HEK293 (cell line): ENCODE measurements around the gene TCIRG1.

Source experiments
- CTCF ChIA-PET: fragments of 350-600 bp; formaldehyde crosslinking; extraction: SDS; loops from one replicate; lab custom pipeline; 2021; ENCODE audit warnings: antibody characterized with exemption; lab: Yijun Ruan, JAX
- POLR2A ChIA-PET: fragments of 300-600 bp; formaldehyde crosslinking; extraction: SDS; loops from one replicate; lab custom pipeline; 2020; ENCODE audit warnings: antibody characterized with exemption, inconsistent platforms; lab: Yijun Ruan, JAX
- H3K27ac ChIP-seq: fragments of 200-500 bp; sonication (Bioruptor generic); 2 replicates; pipeline ENCODE4 v1.5.1; 2014; ENCODE audit warnings: low read depth, low read length, control low read depth, inconsistent platforms; ENCODE audit errors: extremely low read depth
- H3K36me3 ChIP-seq, 2 experiments: fragments of 200-500 bp in 1 of 2; sonication (Bioruptor generic) in 1 of 2; 1 replicate in 1 of 2; 2 replicates in 1 of 2; pipeline ENCODE4 v1.5.1; 2014 to 2017; ENCODE audit warnings: inconsistent platforms in 2 of 2, low read length in 2 of 2; ENCODE audit not compliant: control insufficient read depth in 2 of 2, insufficient read depth in 1 of 2
- H3K4me1 ChIP-seq: fragments of 200-500 bp; sonication (Bioruptor generic); 2 replicates; pipeline ENCODE4 v1.5.1; 2014; ENCODE audit warnings: mild to moderate bottlenecking, low read length, inconsistent platforms; ENCODE audit not compliant: control insufficient read depth, insufficient read depth
- H3K4me3 ChIP-seq: 2 replicates; pipeline ENCODE4 v1.5.1; 2011; ENCODE audit warnings: low read depth, mild to moderate bottlenecking, control low read depth, low read length, moderate library complexity
- H3K9me3 ChIP-seq: fragments of 200-500 bp; sonication (Bioruptor generic); 2 replicates; pipeline ENCODE4 v1.5.1; 2014; ENCODE audit warnings: low read depth, low read length, inconsistent platforms; ENCODE audit not compliant: control insufficient read depth, insufficient read depth
- BCL11A ChIP-seq: fragments of 450-650 bp; formaldehyde crosslinking; IDR thresholded peaks from 2 replicates; pipeline ENCODE4 v1.5.1; 2016; ENCODE audit warnings: low read depth, missing biosample characterization, missing genetic modification characterization
- IKZF3 ChIP-seq: fragments of 450-650 bp; IDR thresholded peaks from 2 replicates; pipeline ENCODE4 v1.5.0; 2018; ENCODE audit warnings: missing biosample characterization, mild to moderate bottlenecking, missing genetic modification characterization, moderate library complexity
- KLF1 ChIP-seq: fragments of 450-650 bp; formaldehyde crosslinking; IDR thresholded peaks from 2 replicates; pipeline ENCODE4 v1.5.1; 2016; ENCODE audit warnings: missing biosample characterization, missing genetic modification characterization
- KLF8 ChIP-seq: fragments of 450-650 bp; formaldehyde crosslinking; IDR thresholded peaks from 2 replicates; pipeline ENCODE4 v1.5.1; 2016; ENCODE audit warnings: missing biosample characterization, missing genetic modification characterization
- PRDM2 ChIP-seq: fragments of 450-650 bp; formaldehyde crosslinking; IDR thresholded peaks from 2 replicates; pipeline ENCODE4 v1.5.1; 2016; ENCODE audit warnings: missing biosample characterization, missing genetic modification characterization, borderline replicate concordance
- SCRT1 ChIP-seq: fragments of 450-650 bp; formaldehyde crosslinking; IDR thresholded peaks from 2 replicates; pipeline ENCODE4 v1.5.1; 2016; ENCODE audit warnings: missing biosample characterization, missing genetic modification characterization, borderline replicate concordance
- SP3 ChIP-seq: fragments of 450-650 bp; formaldehyde crosslinking; IDR thresholded peaks from 2 replicates; pipeline ENCODE4 v1.5.1; 2016; ENCODE audit warnings: missing biosample characterization, missing genetic modification characterization
- ZBTB17 ChIP-seq: fragments of 450-650 bp; formaldehyde crosslinking; IDR thresholded peaks from 2 replicates; pipeline ENCODE4 v1.5.1; 2016; ENCODE audit warnings: missing biosample characterization, missing genetic modification characterization
- ZNF133 ChIP-seq: fragments of 450-650 bp; formaldehyde crosslinking; IDR thresholded peaks from 2 replicates; pipeline ENCODE4 v1.5.1; 2016; ENCODE audit warnings: missing biosample characterization, missing genetic modification characterization
- ZNF239 ChIP-seq: fragments of 450-650 bp; formaldehyde crosslinking; IDR thresholded peaks from 2 replicates; pipeline ENCODE4 v1.5.1; 2016; ENCODE audit warnings: missing biosample characterization, missing genetic modification characterization
- ZNF280C ChIP-seq: fragments of 450-650 bp; formaldehyde crosslinking; IDR thresholded peaks from 2 replicates; pipeline ENCODE4 v1.5.1; 2016; ENCODE audit warnings: missing biosample characterization, missing genetic modification characterization
- ZNF596 ChIP-seq: fragments of 450-650 bp; IDR thresholded peaks from 2 replicates; pipeline ENCODE4 v1.5.0; 2018; ENCODE audit warnings: missing biosample characterization, mild to moderate bottlenecking, missing genetic modification characterization, moderate library complexity
- ZNF600 ChIP-seq: fragments of 450-650 bp; formaldehyde crosslinking; IDR thresholded peaks from 2 replicates; pipeline ENCODE4 v1.5.1; 2016; ENCODE audit warnings: missing biosample characterization, missing genetic modification characterization
- ZSCAN5A ChIP-seq: fragments of 450-650 bp; formaldehyde crosslinking; IDR thresholded peaks from 2 replicates; pipeline ENCODE4 v1.5.1; 2016; ENCODE audit warnings: missing biosample characterization, missing genetic modification characterization

Gene TCIRG1

DNA sequence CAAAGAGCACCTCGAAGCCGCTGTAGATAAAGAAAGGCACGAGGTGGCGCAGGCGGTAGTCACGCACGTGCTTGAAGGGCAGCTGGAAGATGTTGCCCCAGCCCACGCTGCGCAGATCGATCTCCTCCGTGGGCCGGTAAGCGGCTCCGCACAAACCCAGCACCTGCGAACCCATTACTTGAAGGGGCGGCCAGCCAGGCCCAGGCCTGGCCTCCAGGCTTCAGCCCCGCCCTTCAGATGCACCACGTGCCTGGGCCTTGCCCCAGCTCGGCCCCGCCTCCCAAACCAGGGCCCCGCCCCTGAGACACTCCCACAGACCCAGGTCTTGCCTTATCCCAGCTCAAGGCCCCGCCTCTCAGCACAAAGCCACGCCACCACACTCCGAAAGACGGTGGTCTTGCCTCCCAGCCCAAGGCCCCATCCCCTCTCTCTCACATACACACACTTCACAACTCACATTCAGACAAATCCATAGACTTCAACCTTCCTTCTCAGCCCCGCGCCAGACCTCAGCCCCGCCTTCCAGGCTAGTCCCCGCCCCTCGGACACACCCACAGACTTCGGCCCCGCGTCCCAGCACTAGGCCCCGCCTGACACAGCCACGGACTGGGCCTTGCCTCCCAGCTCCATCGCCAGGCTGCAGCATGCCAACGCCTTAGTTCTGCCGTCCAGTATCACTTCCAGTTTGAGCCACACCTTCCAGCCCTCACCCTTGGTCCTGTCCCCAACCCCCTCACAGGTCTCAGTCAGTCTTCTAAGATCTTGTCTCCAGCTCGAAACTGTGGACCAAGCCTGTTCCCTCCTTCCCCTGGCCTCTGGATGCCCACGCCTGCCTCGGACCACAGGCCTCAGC is 42.0 kb upstream of the TCIRG1 start (continued):
- TF ChIP-seq ZNF280C (tag by site-specific recombination) (no peak), SP3 (tag by site-specific recombination) (peak; percentile 90), BCL11A (tag by site-specific recombination) (no peak), ZSCAN5A (tag by site-specific recombination) (no peak), ZNF596 (no peak), KLF1 (tag by site-specific recombination) (peak; percentile 71), ZNF600 (peak; percentile 73), PRDM2 (tag by site-specific recombination) (no peak), IKZF3 (tag by site-specific recombination) (no peak), KLF8 (tag by site-specific recombination) (peak; percentile 63; the same call in 1 of the 2 replicates), ZNF133 (no peak), ZBTB17 (tag by site-specific recombination) (0 out of 2 replicates have a peak, but pooled peaks have one; percentile 12)

GRCh38 chr11:67997475-67997921 is 41.3 kb upstream of the TCIRG1 start:
- ChIA-PET CTCF (interaction anchor here (1.5 kb wide), 1 partner anchor 212 kb away, joined by 3 read pairs; no protein-coding TSS in a partner anchor), POLR2A (no interaction called here)
- TF ChIP-seq ZNF239 (no peak), SCRT1 (no peak)
- Histone ChIP-seq H3K36me3 (no peaks in the 10 kb centered on the region), H3K4me3 (no peak overlapping the region), H3K4me1 (no peaks in the 10 kb centered on the region; the same call in 1 of the 2 replicates), H3K9me3 (no peaks in the 10 kb centered on the region), H3K27ac (no peak overlapping the region)
